ENCODE data around the gene SDHAF3.

SDHAF3 gene

DNA sequence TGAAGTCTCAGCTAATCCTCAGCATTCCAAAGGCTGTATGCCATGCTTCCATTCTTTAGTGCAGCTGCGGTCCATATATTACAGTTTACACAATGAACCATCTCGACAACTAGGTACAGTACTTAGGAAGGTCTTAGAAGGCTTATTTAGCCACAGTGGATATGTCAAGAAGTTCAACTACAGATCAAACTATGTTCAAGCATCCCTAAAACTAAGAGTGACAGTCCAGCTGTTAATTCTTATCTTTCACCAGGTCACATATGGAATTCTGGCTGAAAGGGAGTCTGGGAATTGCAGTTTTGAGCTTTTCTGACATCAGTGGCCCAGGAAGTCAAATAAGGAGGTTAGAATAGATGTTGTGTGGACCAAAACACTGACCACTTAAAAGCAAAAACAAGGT lies 106.8 kb downstream of the SDHAF3 start:
- no peak for DNase-seq

- no peak for DNase-seq
These were observed 109.0 kb downstream of the SDHAF3 start for GRCh38 chr7:97226541-97226940.
